Measurements from ENCODE around the gene WDR45B. TPM values are rescaled to one million over a fixed set of nuclear protein-coding genes. Genes with fewer than 3 reads are reported as not detected.

Gene WDR45B
- total RNA-seq, 2 donors from 2014 or later = 75.3 to 79.1 TPM

GRCh38 chr17:82664276-82664575 lies 16.0 kb upstream of the WDR45B start:
- Histone ChIP-seq H3K36me3 (ENCODE audit: control insufficient read depth, insufficient read depth, low read length) (no peaks in the 10 kb centered on the region), H3K9ac (ENCODE audit: extremely low read depth, low read length, poor library complexity, severe bottlenecking) (no peak overlapping the region), H3K4me3 (ENCODE audit: low read length) (no peak overlapping the region), H3K27ac (ENCODE audit: low read depth, low read length) (peak overlapping the region; percentile 44), H3K9me3 (ENCODE audit: control insufficient read depth, low read length) (no peaks in the 10 kb centered on the region), H3K27me3 (ENCODE audit: control insufficient read depth, insufficient read depth, low read length, poor library complexity, severe bottlenecking) (no peaks in the 10 kb centered on the region), H3K4me1 (ENCODE audit: control insufficient read depth, insufficient read depth, low read length) (no peaks in the 10 kb centered on the region)
- H3K27ac Mint-ChIP-seq = no peak overlapping the region
- H3K4me1 Mint-ChIP-seq = peaks cover 9% of the 10 kb centered on the region
- no peaks in the 10 kb centered on the region for H3K9me3 Mint-ChIP-seq
- no peaks in the 10 kb centered on the region for H3K27me3 Mint-ChIP-seq (ENCODE audit: insufficient read depth)
- DNase-seq = no peak
- 93 to 100% methylated on average over 5 to 16 of the region's 17 CpGs for WGBS, 2 experiments (ENCODE audit: insufficient coverage in 1 of 2, insufficient read length in 1 of 2)
- no peak overlapping the region for H3K4me3 Mint-ChIP-seq
- no peaks in the 10 kb centered on the region for H3K36me3 Mint-ChIP-seq (ENCODE audit: low read depth)
- TF ChIP-seq, protein P1, sequence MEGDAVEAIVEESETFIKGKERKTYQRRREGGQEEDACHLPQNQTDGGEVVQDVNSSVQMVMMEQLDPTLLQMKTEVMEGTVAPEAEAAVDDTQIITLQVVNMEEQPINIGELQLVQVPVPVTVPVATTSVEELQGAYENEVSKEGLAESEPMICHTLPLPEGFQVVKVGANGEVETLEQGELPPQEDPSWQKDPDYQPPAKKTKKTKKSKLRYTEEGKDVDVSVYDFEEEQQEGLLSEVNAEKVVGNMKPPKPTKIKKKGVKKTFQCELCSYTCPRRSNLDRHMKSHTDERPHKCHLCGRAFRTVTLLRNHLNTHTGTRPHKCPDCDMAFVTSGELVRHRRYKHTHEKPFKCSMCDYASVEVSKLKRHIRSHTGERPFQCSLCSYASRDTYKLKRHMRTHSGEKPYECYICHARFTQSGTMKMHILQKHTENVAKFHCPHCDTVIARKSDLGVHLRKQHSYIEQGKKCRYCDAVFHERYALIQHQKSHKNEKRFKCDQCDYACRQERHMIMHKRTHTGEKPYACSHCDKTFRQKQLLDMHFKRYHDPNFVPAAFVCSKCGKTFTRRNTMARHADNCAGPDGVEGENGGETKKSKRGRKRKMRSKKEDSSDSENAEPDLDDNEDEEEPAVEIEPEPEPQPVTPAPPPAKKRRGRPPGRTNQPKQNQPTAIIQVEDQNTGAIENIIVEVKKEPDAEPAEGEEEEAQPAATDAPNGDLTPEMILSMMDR (conservative IDR thresholded peaks at IDR 0.05) = no peak

DNA sequence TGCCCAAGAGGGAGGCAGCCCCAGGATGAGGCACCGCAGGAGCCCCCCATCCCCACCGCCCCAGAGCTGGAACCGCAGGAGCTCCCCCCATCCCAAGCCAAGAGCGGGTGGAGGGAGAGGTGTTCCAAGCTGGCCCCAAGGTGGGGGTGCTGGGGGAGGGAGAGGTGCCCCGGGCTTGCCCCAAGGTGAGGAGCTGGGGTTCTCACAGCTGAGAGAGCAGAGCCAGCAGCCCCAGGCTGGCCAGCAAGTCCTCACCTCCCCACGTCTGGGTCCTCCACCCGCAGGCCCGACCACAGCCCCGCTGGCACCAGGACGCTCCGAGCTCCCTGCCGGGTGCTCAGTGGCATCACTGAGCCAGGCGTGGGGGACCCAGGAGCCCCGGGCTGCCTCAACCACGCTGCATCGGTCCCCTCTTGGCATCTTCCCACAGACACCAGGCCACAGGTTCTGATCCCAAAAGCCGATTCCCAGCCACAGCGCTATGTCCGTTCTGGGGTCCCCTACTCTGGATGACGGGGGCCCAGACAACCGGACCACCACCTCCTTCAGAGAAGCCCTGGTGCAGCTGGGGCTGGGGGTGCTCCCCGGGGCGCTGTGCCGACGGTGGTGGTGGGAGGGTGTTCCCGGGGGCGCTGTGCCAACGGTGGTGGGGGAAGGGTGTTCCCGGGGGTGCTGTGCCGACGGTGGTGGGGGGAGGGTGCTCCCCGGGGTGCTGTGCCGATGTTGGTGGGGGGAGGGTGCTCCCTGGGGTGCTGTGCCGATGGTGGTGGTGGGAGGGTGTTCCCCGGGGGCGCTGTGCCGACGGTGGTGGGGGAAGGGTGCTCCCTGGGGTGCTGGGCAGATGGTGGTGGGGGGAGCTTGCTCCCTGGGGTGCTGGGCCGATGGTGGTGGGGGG lies 15.4 kb upstream of the WDR45B start:
- Histone ChIP-seq H3K4me1 (ENCODE audit: control insufficient read depth, insufficient read depth, low read length) (no peaks in the 10 kb centered on the region), H3K27ac (ENCODE audit: low read depth, low read length) (no peak overlapping the region), H3K36me3 (ENCODE audit: control insufficient read depth, insufficient read depth, low read length) (no peaks in the 10 kb centered on the region), H3K4me3 (ENCODE audit: low read length) (no peak overlapping the region), H3K27me3 (ENCODE audit: control insufficient read depth, insufficient read depth, low read length, poor library complexity, severe bottlenecking) (no peaks in the 10 kb centered on the region), H3K9me3 (ENCODE audit: control insufficient read depth, low read length) (no peaks in the 10 kb centered on the region), H3K9ac (ENCODE audit: extremely low read depth, low read length, poor library complexity, severe bottlenecking) (no peak overlapping the region)
- H3K36me3 Mint-ChIP-seq (ENCODE audit: low read depth) = no peaks in the 10 kb centered on the region
- peaks cover 7% of the 10 kb centered on the region for H3K4me1 Mint-ChIP-seq
- TF ChIP-seq, protein P1 (conservative IDR thresholded peaks at IDR 0.05) = no peak
- no peaks in the 10 kb centered on the region for H3K9me3 Mint-ChIP-seq
- WGBS, 2 experiments (ENCODE audit: insufficient coverage in 1 of 2, insufficient read length in 1 of 2) = 94% methylated on average over 15 to 35 of the region's 39 CpGs
- no peak overlapping the region for H3K4me3 Mint-ChIP-seq
- no peak for DNase-seq
- H3K27ac Mint-ChIP-seq = no peak overlapping the region
- no peaks in the 10 kb centered on the region for H3K27me3 Mint-ChIP-seq (ENCODE audit: insufficient read depth)

GRCh38 chr17:82662711-82663261 lies 14.5 kb upstream of the WDR45B start:
- Histone ChIP-seq H3K9me3 (ENCODE audit: control insufficient read depth, low read length) (no peaks in the 10 kb centered on the region), H3K27me3 (ENCODE audit: control insufficient read depth, insufficient read depth, low read length, poor library complexity, severe bottlenecking) (no peaks in the 10 kb centered on the region), H3K4me1 (ENCODE audit: control insufficient read depth, insufficient read depth, low read length) (no peaks in the 10 kb centered on the region), H3K36me3 (ENCODE audit: control insufficient read depth, insufficient read depth, low read length) (no peaks in the 10 kb centered on the region), H3K27ac (ENCODE audit: low read depth, low read length) (no peak overlapping the region), H3K9ac (ENCODE audit: extremely low read depth, low read length, poor library complexity, severe bottlenecking) (no peak overlapping the region), H3K4me3 (ENCODE audit: low read length) (no peak overlapping the region)
- Mint-ChIP-seq H3K27me3 (ENCODE audit: insufficient read depth) (no peaks in the 10 kb centered on the region), H3K36me3 (ENCODE audit: low read depth) (no peaks in the 10 kb centered on the region), H3K4me3 (no peak overlapping the region), H3K27ac (no peak overlapping the region), H3K9me3 (no peaks in the 10 kb centered on the region), H3K4me1 (peaks cover 4% of the 10 kb centered on the region)
- DNase-seq = no peak
- TF ChIP-seq, protein P1 (conservative IDR thresholded peaks at IDR 0.05) = no peak
- WGBS, 2 experiments (ENCODE audit: insufficient coverage in 1 of 2, insufficient read length in 1 of 2) = 90 to 93% methylated on average over 16 to 20 of the region's 20 CpGs
